H1 (cell line): ENCODE data around the gene FAM83G. TPM values are rescaled to one million over a fixed set of nuclear protein-coding genes. Genes with fewer than 3 reads are reported as not detected.

Experiments
- BCL11A ChIP-seq, 2 experiments: IDR thresholded peaks; one replicate each; pipeline ENCODE4 v1.6.1; 2011; ENCODE audit warnings: low read depth in 2 of 2, low read length in 2 of 2, mild to moderate bottlenecking in 2 of 2
- CHD2 ChIP-seq: IDR thresholded peaks from 2 replicates; pipeline ENCODE4 v1.6.1; 2012; ENCODE audit warnings: low read length, improper control_type of control experiment
- CHD7 ChIP-seq: fragments of 300-600 bp; sonication (generic); IDR thresholded peaks from 2 replicates; pipeline ENCODE4 v1.7.1; 2012; ENCODE audit warnings: low read length, moderate library complexity, mild to moderate bottlenecking, inconsistent platforms; ENCODE audit not compliant: insufficient replicate concordance
- GABPA ChIP-seq: IDR thresholded peaks from 2 replicates; pipeline ENCODE4 v1.6.1; 2011; ENCODE audit warnings: mild to moderate bottlenecking, low read length, moderate library complexity, borderline replicate concordance; ENCODE audit not compliant: insufficient read depth
- MAFK ChIP-seq: IDR thresholded peaks from 2 replicates; pipeline ENCODE4 v1.6.1; 2012; ENCODE audit warnings: low read depth, mild to moderate bottlenecking, improper control_type of control experiment, low read length
- TEAD4 ChIP-seq: IDR thresholded peaks from 2 replicates; pipeline ENCODE4 v1.6.1; 2012; ENCODE audit warnings: low read depth, low read length, inconsistent platforms, mixed read lengths
- polyA plus RNA-seq, 7 experiments: library from polyadenylated mRNA; depleted of rRNA in 3 of 7; stranded (reverse) in 5 of 7; unstranded in 2 of 7; fragments of >200 nt in 5 of 7; fragments of 200-250 nt in 2 of 7; gene quantifications; 1 replicate in 5 of 7; 2 replicates in 1 of 7; 4 replicates in 1 of 7; pipeline versions ENCODE4 v1.2.1 to v1.2.3, GENCODE V29; 2011 to 2013; ENCODE audit warnings: missing spikeins in 2 of 7, mixed read lengths in 2 of 7
- total RNA-seq: library from RNA; stranded (reverse); fragmentation: NEBNext Ultra II Directional; extraction: Animal tissue kit (Norgen Biotek cat#: 25700); gene quantifications from 2 replicates; pipeline ENCODE4 v1.2.1, GENCODE V29; 2021

FAM83G gene
- total and polyA plus RNA-seq, 2 of the 8 experiments (the other 6 are each of a cell fraction or from before 2014, with no cell fraction given) = 15.4 to 29.0 TPM

GRCh38 chr17:18954321-18954720 is 50.2 kb downstream of the FAM83G start (continued):
- TF ChIP-seq CHD7 (no peak), CHD2 (no peak), BCL11A (IDR thresholded peaks at IDR 0.05; ENCODE audit: low read depth in 2 of 2, low read length in 2 of 2) (no peak), GABPA (no peak), MAFK (no peak), TEAD4 (no peak)
